DMS53 (cell line): Measurements from ENCODE around the gene PRM1.
A peak's percentile ranks its signal among the peaks of the same experiment; 100 is the strongest.
"Not testable (repeated sequence)": the region's sequence is repeated elsewhere in the genome, so short reads cannot be mapped to it uniquely, and the experiment has no call there.

Experiments
- DNase-seq: peaks from one replicate; lab custom pipeline; 2025; lab: John Stamatoyannopoulos, UW

PRM1 gene

DNA sequence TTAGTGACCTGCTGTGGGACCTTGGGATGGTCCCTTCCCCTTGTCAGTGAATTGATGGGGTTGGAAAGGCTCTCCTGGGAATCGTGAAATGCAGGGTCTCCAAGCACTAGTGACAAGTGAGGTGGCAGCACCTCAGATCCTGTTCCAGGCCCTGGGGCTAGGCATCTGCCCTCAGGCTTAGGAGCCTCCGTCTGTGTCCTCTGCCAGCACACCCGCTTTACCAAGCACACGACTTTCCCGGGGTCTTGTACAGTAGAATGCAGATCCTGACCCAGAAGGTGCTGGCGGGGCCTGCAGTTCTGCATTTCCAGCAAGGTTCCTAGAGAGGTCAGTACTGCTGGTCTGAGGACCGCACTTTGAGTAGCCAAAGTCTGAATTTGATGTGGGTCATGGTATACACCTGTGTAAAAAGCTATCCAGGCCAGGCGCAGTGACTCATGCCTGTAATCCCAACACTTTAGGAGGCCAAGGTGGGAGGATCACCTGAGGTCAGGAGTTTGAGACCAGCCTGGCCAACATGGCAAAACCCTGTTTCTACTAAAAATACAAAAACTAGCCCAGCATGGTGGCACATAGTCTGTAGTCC is 33.3 kb upstream of the PRM1 start:
- no peak for DNase-seq

DNA sequence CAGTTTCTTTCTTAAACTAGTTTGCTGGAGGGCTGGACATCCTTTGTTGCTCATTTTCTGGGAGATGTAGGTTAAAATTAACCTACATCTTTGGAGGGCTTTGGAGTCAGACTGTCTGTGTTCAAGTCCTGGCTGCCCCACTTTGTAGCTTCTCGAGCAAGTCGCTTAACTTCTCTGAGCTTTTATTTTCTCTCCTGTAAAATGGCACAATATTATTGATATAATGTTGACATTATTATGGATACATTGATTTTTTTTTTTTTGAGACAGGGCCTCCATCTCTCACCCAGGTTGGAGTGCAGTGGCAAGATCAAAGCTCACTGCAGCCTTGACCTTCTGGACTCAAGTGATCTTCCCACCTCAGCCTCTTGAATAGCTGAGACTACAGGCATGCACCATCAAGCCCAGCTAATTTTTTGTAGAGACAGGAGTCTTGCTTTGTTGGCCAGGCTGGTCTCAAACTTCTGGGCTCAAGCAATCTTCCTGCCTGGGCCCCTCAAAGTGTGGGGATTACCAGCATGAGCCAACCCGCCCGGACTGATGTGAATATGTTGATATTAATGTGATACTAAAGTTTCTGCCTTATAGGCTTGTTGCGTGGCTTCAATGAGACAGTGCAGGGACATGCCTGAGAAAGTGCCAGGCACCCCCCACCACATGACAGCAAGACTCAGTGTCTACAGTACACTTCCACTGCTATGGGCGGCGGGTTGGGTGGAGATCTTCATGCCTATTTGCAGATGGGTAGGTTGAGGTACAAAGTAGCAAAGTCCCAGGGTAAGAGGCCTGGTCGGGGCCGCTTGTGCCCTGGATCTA is 32.6 kb upstream of the PRM1 start:
- no peak for DNase-seq

DNA sequence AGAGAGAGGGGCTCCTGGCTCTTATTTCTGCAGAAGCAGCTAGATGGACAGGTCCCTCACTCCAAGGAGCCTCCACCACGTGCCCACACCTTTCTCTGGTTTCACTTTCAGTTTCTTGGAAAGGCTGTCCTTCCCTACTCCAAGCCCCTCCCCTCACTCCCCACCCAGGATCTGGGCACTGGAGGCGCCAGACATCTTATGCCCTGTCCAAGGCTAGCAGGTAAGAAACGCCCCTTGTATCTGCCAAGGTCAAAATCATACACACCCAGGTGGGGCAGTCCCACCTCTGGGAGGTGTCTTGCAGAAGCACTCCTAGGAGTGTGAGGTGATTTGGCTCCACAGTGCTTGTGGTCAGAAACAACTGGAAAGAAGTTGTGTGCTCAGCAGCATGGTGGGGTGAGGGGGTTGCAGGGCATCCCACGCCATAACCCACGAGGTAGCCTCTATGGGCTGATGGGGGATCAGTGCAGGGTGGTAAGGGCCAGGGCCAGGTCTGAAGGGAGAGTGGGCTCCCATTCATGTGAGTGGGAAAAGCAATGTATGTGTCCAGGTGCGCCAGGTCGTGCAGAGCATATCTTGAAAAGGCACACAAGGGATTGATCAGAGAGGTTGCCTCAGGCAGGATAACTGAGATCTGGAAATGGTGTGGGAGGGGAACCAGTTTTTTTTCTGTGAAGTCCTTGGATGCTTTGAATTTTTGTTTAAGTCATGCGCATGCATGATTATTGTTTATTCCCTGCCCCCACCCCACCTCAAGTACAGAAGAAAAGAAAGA is 31.8 kb upstream of the PRM1 start:
- peak; percentile 46 for DNase-seq

DNA sequence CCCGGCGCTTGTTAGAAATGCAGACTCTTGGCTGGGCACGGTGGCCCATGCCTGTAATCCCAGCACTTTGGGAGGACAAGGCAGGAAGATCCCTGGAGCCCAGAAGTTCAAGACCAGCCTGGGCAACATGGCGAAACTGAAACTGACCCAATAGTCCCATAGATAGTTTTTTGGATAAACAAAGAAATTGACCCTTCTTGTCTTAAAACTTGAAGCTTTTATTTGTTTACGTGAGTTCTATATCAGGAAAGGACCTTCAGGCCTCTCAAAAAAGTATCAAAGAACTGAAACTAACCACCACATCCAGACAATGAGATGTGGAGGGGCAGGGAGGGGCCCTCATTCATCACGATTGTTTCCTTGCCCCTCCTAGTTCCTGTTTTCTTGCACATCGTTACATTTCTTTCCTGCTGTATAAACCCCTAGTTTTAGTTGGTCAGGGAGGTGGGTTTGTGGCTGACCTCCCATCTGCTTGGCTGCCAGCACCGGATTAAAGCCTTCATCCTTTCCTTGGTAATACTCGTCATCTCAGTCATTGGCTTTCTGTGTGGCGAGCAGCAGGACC is 29.9 kb upstream of the PRM1 start:
- DNase-seq = no peak

DNA sequence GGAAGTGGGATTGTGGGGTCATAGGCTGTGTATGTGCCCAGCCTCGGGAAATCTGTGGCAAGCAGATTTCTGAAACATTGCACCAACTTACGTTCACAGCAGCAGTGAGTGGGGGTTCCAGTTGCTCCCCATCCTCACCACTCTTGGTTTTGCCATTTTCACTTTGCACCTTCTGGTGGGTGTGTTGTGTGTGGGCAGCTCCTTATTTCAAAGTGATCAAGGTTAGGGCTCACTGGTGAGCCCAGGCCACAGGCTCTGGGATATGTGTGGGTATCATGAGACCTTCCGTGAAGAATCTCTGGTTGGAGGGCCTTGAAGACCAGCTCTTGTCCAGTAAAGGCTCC is 29.5 kb upstream of the PRM1 start:
- DNase-seq = no peak

DNA sequence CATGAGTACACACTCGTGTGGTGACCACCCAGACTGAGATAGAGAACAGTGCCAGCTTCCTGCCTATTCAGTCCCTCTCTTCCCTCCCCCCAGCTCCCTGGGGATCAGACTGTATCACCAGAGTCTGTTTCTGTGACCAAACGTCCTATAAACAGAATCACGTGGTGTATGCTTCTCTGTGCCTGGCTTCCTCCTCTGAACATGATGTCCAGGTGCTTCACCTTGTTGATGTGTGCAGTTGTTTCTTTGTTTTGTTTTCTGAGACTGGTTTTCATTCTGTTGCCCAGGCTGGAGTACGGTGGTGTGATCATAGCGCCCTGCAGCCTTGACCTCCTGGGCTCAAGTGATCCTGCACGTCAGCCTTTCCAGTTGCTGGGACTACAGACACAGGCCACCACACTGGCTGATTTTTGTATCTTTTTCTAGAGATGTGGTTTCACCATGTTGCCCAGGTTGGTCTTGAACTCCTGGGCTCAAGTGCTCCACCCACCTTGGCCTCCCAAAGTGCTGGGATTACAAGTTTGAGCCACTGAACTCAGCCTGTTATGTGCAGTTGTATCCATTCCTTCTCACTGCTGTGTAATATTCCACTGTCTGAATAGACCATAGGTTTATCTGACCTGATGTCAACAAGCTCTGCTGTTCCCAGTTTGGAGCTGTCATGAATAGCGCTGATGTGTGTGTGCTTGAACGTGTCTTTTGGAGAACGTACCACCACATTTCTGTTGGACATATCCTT is 28.9 kb upstream of the PRM1 start:
- peak; percentile 53 for DNase-seq

DNA sequence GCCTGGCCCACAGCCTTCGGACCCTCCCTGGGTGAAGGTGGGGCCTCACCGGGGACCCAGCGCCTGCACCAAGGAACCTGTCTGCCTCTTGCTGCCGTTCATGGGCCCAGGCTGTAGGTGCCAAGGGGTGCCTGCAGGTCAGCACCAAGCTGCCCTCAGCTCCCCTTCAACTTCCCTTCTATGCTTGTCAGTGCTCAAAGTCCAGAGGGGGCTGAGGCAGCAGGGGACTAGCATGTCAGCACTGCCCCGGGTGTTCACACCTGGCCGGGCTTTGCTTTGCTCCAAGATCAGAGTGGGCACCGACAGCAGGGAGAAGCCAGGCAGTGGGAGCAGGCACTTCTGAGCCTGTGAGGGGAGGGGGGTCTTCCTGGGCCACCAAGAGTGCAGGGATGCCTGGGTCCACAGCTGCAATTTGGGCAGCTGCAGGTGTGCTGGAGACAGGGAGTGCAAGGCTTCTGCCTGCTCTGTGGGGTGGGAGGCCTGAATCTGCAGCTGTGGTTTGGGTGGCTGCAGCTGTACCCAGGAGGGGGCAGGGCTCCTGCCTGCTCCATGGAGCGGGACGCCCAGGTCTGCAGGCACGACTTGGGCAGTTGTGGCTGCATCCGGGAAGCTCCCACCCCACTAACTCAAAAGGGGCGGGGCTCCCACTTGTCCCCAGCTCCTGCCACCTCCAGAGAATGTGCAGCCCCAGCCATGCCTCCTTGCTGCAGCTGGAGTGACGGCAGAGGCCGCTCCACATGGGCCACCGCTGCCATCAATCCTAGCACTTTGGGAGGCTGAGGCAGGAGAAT is 27.6 kb upstream of the PRM1 start:
- DNase-seq = peak; percentile 7

DNA sequence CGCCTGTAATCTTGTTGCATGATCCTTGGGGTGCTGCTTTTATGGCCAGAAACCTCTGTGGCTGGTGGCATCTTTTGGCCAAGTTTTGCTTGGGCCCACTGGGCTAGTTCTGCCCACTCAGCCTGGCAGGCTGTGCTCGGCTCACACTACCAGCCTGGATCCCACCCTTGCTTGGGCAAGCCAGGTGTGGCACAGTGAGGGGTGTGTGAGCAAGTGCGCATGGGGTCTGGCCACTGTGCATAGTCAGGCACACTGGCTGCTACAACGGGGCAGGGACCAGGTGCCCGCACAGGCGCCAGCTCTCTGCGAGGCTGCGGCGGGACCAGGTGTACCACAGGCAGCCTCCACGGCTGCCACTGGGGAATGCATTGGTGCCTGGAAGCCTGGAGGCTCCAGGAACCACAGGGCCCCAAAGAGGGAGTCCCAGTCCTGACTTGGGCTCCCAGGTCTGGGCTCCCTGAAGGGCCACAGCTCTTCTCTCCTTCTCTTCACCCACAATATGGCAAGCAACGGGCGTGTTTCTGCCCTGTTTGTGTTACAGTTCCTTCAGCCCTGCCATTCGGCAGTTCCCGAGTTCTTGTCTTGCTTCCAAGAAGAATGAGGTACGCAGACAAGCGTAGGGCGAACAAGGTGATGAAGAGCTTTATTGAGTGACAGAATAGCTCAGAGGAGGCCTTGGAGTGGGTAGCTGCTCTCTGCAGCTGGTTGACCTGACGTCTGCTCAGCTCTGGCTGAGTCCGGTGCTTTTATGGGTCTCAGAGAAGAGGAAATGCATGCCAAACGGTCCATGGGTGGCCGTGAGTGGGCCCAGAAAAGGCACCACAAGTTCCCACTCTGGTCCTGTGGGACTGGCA is 26.7 kb upstream of the PRM1 start:
- no peak for DNase-seq

DNA sequence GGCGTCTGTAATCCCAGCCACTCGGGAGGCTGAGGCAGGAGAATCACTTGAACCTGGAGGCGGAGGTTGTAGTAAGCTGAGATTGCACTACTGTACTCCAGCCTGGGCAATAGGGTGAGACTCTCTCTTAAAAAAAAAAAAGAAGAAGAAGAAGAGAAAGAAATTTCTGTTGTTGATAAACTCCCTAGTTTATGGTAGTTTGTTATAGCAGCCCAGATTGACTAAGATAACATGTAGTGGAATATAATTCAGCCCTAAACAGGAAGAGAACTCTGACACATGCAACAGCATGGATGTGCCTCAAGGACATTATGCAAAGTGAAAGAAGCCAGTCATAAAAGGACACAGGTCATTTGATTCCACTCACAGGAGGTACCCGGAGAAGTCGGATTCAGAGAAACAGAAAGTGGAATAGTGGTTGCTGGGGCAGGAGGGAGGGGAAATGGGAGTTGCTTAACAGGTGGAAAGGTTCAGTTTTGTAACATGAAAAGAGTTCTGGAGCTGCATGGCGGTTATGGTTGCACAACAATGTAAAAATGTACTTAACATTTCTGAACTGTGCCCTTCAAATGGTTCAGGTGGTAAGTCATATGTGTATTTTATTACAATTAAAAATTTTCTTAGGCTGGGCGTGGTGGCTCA is 26.0 kb upstream of the PRM1 start:
- DNase-seq = no peak

DNA sequence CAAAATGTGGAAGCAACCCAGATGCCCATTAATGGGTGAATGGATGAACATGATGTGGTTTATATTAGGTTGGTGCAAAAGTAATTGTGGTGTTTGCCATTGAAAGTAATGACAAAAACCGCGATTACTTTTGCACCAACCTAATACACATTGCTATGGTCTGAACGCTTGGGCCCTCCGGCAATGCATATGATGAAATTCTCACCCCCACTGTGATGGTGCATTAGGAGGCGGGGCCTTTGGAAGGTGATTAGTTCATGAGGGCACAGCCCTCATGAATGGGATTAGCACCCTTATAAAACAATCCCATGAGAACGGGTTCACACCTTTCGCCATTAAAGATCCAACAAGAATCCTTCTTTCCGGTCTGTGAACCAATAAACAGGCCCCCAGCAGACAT is 25.3 kb upstream of the PRM1 start:
- no peak for DNase-seq

DNA sequence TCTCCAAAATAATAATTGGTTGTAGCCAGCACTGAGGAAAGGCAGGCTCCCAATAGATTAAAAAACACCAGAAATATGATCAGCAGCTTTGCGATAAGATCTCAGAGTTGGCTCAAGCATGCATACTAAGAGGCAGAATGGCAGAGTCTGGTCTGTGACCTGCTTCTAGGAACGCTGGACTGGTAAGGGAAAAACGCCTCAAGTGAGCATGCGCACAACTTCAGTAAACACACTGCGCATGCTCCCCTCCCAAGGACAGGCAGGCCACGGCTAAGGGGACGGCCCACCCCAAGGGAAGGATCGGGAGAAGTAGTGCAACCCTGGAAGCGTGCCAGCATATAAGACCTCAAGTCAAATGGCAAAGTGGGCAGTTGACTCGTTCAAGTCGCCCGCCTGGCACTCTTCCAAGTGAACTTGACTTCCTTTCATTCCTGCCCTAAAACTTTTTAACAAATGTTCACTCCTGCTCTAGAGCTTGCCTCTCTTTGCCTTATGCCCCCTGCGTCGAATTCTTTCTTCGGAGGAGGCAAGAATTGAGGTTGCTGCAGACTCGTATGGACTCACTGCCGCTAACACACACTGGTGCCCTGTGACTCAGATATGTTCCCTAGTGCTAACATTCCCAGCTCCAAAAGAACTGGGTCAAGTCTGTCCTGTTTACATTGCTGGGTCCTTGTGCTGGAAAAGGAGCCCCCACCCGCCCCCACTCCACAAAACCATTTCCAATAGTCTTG is 22.4 kb upstream of the PRM1 start:
- DNase-seq = peak; percentile 85

DNA sequence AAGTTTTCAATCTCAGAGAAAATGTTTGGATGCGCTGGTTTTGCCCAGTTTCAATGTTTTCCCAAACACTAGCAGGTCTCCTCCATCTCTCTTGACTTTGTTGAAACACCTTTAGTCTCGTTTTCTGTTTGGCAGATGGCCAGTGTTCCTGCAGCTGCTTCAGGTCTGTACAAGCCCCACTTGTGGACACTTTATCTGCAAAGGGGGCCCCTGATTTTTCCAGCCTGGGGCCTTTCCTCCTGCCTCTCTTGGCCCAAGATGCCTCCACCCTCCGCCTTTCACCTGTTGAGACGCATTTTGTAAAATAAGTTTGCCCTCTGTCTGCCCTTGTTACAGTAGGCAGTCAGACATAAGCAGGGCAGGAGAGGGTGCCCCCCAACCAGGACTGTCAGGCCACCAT is 21.8 kb upstream of the PRM1 start:
- DNase-seq = peak; percentile 79

DNA sequence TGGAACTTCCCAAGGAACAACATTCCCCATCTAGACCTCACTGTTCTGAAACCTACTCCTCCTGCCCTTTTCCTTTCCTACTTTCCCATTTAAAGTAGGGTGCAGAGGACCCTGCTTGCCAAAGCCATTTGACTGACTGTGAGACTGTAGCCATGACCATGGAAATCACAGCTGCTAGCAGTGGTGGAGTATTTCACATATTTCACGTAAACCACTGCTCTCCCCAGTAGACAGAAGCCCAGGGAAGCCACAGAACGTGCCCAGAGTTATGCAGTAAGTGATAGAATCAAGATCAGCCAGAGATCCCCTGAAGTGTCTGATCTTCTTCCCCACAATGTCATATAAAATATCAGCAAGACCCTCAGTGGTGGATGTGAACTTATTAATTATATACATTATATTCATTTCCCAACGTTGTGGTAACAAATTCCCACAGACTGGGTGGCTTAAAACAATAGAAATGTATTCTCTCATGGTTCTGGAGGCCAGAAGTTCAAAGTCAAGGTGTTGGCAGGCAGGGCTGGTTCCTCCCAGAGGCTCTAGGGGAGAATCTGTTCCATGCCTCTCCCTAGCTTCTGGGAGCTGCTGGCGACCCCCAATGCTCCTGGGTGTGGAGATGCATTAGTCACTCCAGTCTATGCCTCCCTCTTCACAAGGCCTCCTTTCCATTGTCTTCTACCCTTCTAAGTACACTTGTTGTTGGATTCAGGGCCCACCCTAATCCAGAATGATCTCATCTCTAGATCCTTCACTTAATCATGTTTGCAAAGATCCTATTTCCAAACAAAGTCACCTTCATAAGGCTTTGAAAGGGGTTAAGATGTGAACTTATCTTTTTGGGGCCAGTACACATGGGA is 20.7 kb upstream of the PRM1 start:
- peak; percentile 7 for DNase-seq

DNA sequence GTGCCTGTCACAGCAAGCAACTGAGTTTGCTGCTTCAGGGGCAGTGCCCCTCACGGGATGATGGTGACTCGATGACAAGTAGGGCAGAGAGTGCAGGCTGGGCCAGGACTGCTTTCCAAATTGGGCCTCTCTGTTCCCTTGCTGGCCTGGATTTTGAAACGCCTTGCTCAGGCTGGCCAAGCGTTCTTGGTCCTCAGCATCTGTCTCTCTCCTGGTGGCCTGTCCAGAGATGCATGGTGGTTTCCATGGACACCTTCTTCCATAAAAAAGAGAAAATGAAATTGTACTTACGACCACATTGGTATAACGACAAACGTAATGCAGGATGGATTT is 19.4 kb upstream of the PRM1 start:
- DNase-seq = no peak

DNA sequence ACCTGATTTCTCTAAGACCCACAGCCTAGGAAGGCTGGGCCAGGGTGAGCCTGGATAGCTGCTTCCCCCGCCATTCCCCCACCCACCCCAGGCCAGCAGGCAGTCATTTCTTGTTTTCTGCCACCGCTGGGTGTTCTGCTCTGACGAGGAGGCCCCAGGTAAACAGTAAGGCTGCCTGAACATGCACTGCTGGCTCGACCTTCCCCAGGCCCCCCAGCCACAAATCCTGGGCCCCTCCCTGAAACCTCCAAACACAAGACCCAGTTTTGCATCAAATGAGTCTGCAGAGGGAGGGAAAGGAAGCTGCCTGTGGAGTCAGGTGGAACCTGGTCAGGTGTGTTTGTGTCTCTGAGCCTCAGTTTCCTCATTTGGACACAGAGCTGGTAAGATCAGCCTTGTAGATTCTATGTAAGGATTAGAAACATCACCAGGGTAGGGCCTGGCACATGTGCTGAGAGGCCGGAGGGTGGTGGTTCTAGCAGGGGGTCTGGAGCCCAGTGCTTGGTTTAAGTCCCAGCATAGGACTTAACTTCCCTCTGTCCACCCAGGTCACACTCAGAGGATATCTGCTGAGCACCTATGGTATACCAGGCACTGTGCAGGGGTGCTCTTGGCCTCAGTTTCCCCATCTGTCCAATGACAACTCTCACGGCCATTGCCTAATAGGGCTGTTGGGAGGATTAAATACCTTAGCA is 18.9 kb upstream of the PRM1 start:
- no peak for DNase-seq

DNA sequence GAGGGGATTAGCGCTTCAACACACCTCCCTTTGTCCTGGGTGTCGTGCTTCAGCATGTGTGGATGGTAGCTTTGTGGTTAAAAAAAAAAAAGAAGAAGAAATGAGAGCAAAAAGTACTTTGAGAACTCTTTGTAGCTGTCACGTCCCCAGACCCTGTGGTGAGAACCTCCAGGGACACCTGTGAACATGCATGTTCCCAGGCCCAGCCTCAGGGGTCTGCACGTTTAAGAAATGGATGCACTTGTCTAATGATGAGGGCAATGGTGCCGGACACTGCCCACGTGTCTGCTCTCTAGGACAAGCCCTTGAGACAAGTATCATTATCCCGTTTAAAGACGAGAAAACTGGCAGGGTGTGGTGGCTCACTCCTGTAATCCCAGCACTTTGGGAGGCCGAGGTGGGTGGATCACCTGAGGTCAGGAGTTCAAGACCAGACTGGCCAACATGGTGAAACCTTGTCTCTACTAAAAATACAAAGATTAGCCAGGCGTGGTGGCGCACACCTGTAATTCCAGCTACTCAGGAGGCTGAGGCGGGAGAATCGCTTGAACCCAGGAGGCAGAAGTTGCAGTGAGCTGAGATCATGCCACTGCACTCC is 17.9 kb upstream of the PRM1 start:
- not testable (repeated sequence) for DNase-seq

DNA sequence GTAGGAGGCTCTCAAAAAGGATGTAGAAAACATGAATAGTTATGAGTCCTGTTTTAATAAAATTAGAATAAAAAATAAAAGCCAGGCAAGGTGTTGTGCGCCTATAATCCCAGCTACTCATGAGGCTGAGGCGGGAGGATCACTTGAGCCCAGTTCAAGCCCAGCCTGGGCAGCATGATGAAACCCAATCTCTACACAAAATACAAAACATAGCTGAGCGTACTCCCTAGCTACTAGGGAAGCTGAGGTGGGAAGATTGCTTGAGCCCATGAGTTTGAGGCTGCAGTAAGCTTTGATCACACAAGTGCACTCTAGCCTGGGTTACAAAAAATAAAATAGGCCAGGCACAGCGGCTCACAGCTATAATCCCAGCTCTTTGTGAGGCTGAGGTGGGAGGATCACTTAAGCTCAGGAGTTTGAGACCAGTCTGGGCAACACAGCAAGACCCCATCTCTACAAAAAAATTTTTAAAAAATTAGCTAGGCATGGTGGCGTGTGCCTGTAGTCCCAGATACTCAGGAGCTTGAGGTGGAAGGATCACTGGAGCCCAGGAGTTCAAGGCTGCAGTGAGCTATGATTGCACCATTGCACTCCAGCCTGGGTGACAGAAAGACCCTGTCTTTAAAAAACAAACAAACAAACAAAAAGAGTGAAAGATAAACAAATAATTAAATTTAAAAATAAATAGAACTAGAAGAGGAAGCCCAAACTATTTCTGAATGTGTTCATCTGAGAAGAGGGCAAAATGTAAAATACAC is 17.2 kb upstream of the PRM1 start:
- DNase-seq = no peak
